ENCODE results near the gene LIPJ.

Gene LIPJ

DNA sequence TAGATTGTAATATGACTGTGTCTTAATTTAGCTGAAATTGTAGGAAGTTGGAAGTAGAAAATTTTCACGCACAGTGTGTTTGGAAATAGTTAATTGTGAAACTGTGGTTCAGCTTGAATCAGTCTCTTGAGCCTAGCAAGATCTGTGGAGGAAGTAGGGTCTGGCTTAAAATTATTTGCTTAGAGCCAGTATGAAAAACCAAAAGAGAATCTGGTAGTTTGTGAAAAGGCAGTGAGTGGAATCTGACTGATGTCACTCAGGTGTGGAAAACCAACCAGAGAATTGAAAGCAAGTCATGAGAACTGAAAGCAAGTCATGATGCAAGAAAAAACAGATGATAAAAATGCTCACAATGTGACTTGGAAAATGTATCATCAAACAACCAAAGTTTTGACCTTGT is 11.5 kb downstream of the LIPJ start:
- DNase-seq: no peak

DNA sequence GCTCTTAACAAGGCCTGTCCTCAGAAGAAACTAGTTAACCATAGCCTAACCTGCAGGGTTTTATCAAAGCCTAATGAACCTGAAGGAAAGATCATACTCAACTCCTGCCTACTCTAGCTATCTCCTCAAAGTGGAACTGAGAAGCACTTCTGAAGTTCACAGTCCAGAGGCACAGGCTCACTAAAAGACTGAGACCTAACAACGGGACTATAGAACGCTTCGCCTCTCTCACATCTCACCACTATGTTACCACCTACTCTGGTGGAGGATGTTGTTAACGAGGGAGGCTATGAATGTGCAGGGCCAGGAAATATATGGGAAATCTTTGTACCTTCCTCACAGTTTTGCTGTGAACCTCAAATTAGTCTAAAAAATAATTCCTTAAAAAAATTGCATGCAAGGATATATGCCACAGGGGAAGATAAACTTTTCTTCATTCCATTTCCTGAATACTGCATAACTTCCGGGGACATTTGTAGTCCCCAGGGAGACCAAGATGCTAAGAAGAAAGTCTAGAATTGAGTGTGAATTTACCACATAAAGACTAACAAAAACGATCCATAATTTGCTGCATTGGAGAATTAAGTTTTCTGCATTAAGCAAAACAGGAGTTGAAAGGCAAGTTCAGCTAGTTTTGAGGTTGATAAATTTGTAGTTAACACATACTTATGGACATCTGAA is 21.6 kb downstream of the LIPJ start:
- DNase-seq: no peak

DNA sequence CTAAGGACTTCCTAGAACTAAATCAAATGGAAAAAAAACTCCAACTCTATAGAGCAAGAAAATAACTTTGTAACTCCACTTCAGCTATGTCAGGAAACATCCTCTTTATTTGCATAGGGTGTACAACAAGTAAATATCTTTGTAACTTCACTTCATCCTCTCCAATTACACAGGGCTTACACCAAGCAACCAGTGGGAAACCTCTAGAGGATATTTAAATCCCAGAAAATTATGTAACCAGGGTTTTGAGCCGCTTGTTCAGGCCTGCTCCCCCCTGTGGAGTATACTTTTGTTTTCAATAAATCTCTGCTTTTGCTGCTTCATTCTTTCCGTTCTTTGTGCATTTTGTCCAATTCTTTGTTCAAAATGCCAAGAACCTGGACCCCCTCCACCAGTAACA is 22.2 kb downstream of the LIPJ start:
- no peak for DNase-seq

DNA sequence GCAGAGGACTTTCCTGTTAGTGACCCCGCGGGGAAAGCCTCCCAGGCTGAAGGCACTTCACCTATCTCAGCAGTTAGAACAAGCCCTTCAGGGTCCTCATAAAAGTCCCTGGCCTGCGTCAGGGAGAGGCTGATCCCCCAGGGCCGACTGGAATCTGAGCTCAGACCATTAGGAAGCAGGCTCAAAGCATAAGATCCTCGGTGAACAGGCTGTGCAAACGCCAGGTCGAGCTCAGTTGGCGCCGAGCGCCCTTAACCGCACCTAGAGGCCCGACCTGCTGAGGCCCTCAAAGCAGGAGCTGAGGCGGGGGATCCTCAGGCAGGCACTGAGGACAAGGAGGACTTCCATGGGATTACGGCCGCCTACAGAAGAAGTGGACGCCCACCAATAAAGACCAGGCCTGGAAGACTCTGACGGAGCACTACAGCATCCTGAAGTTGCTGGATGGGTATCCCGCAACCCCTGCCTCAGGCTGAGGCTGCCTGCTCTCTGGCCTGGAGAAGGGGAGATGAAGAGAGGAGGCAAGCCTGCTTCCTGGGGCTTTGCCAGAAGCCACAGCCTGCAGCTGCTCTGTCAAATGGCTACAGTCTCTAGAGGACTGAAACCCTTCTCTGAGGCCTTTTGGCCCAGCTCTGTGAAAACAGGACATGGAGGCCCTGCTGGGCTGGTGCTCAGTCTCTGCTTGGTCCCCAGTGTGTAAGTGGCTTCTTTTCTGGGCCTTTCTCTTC is 29.9 kb downstream of the LIPJ start:
- no peak for DNase-seq

DNA sequence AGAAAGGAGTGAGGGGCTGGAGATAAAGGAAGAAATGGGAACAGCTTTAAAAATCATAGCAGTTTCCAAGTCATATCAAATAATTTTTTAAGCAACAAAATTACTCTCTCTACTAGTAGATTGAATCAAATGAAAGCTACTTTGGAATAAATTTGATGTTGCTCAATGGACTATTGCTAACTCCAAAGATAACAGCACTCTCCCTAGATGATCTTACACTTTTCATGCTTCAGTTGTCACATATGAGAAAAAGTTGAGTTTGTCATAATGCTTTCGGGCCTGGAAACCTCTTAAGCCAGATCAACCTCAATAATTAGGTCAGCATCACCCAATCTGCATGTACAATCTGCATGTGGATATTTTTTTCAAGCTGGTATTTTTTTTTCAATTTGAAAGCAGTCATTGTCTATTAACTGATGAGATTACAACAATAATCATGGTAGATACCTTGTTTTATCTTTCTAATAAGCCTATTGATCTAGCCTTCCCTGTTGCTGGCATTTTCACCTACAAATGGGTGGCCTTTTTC is 31.3 kb downstream of the LIPJ start:
- DNase-seq: no peak

DNA sequence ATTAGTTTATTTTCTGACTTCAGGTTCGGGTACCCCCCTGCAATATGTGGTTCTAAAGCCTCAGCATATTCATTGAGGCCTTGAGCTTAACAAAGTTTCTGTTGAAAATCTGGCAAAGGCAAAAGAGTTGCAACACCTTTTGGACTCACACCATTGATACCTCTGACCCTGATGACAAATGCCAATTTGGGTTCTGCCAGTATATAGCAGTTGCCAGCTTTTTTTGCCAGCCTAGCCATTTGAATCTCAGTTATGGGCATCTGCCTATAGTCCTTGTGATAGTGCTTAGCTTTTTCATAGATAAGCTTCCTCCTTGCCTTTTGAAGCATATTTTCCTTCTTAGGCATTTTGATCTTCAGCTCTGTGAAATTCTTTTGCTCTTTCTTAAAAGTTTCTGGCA is 31.9 kb downstream of the LIPJ start:
- no peak for DNase-seq

DNA sequence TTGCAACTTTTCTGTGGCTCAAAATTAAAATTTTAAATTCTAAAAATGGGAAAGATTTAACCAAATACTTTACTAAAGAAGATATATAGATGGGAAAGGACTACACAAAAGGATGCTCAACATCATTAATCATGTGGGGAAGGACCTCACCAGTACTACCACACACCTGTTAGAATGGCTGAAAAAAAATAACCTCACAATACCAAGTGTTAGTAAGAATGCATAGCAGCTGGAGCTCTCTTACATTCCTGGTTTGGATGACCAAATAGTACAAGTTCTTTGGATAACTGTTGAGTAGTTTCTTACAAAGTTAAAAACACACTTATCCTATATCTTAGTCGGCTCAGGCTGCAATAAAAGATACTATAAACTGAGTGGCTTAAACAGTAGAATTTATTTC is 33.9 kb downstream of the LIPJ start:
- DNase-seq: no peak

DNA sequence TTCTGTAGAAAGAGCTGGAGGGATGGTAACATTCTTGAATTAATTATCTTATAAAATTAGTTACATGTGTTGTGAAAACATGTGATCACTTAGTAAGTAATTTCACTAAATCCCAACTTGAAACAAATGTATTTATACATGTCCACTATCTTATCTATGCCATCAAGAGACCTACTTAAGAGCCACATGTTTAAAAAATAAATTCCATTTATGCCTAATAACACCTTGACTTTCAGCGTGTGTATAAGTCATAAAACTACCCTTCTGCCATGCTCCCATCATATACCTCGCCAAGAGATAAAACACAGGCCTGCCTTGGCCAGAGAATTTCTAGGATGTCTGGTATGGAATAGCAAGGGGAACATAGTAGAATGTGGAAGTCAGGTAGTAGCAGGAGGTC is 37.3 kb downstream of the LIPJ start:
- DNase-seq: no peak

DNA sequence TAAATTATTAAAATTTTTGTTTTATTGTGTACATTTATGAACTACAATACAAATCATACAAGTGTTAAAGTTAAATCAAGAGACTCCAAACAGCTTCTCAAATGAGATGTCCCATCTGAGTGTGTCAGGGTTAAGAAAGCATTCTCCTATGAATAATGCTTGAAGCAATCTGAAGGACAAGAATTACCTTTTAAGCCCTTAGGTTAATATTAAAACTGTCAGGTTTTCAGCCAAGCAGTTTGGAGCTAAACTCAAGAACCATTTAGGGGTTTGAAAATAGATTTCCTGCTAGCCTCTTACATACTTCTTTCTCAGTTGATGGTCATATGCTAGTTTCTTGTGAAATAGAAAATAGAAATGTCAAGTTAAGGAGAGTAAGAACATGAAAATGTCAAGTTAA is 38.3 kb downstream of the LIPJ start:
- DNase-seq: no peak

DNA sequence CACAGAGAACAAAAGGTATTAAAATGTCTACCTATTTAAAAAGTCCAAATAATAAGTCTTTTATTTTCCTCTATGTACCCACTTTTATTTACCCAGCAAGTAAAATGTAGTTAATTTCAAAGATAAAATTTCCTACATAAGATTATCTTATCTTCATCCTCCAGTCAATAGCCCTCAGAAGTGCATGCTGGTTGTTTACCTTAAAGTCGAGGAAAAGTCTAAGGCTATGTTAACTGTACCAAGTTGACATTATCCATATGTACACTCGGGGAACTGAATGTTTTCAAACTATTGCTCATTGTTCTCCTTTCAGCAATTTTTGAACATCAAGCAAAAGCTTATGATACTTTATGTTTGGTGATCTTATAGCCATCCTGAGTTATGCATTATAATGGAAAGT is 53.6 kb downstream of the LIPJ start:
- DNase-seq: no peak

DNA sequence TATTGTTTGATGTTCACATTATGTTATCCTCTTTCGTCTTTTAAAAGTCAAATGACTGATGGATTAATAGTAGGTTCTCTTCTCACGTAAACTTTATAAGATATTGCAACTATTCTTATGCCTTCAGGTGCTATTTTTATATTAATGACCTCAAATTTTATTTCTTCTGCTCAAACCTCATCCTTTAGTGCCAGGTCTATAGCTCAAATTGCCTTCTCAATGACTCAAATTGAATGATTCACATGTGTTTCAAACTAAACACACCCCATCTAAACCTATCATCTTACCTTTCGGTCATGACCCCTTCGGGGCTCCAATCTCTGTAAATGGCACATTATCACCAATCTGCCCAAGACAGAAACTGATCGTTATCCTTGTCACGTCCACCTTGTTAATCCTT is 55.6 kb downstream of the LIPJ start:
- peak in 1 of 3 experiments; percentile 21 for DNase-seq

DNA sequence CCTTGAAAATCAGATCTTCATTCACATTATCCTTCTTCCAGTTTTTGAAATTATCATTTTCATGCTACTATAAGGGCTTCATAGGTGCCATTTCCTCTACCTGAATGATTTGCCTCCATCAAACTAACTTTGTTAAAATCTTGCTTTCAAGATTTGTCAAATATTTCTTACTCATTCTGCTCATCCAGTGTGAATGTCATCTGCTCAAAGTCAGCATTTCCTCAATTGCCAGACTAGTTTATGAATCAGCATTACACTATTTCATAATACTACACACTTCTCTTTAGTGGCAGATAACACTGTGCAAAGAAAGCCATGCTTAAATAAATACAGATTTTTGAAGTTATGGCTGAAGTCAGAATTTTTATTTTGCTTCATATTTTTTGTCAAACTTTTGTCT is 56.4 kb downstream of the LIPJ start:
- no peak for DNase-seq

DNA sequence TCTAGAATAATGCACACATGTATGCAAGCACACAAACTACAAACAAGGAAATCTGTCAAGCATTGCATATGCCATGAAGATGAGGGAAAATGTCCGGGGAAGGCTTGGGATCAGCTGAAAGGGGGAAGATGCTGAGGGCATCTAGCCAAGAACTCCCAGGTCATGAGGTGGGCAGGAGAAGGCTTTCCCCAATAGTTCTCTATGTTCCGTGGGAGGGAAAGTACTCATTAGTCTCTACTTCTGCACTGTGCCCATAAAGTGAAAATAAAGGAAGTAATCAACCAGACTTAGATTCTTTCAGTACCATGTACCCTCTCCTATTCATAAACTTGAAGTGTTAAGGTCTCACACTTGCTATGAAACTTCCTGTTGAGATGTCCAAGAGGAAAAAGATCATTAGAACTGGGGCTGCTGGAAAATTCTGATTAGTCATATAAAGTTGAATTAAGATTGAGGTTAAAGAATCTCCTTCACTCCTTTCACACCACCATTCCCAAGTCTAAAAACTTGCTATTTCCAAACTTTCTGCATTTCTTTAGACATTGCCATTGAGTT is 60.6 kb downstream of the LIPJ start:
- no peak for DNase-seq

DNA sequence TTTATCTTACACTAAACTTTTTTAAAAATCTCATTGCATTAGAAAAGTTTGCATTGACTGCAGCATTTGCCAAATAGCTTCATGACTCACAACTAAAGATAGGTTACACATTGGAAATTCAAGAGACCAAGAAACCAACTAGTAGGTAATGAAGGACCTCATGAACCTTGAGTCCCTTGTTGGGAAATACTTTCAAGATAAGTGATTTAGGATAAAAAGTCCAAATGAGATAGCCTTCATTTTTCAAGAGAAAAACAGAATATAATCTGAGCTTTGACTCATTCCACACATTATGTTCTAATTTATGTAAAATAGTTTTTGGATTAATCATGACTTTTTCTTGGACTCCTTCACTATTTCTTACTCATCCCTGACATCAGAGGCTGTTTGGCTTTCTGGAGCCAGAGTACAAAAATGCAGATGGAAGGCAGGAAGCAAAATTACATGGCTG is 64.6 kb downstream of the LIPJ start:
- no peak for DNase-seq

DNA sequence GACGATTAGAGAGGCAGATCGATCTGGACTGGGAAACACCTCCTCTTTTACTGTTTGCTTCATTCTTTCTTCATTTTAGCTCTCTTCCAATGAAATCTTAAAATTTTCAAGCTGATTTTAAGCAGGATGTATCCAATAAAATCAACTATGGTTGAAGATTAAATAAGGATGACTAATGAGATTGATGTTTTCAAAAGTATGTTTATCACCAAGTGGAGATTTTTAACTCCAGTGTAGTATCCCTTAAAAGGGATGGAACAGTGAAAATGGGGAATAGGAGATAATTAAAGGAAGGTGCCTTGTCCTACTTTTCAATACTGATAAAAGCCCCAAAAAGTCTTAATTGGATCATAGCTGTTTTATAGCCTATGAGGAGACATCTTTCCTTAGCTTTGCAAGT is 66.1 kb downstream of the LIPJ start:
- no peak for DNase-seq
